Measurements from ENCODE around the gene MAN1B1.

Gene MAN1B1

DNA sequence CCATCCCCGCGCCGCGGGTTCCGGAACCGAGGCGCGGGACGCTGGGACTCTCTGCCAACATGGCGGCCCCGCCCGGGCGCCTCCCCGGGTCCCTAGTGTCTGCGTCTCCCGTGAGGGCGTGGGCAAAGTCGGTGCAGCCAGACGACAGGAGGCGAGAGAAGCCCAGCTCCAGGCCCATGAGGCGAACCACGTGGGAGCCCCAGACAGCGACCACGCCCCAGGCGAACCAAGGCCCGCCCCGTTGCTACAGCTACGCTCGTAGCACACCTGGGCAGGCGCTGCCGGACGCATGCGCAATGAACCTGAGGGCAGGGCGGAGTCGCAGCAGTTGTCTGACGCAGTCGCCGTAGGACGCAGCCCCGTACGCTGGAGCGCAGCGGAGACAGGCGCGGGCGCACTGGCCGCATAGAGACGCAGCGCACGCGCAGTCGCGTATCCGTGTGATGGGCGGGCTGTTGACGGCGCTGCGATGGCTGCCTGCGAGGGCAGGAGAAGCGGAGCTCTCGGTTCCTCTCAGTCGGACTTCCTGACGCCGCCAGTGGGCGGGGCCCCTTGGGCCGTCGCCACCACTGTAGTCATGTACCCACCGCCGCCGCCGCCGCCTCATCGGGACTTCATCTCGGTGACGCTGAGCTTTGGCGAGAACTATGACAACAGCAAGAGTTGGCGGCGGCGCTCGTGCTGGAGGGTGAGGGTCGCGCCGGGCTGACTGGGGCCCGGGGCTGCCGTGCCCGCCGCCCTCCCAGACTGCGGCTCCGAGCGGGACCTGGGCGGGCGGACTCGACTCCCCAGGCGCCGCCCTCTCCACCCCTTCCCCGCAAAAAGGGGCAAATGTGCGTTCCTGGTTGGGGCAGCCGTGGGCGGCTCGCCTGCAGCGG, at the start of gene MAN1B1:
MAN1B1 (plus strand) TSS at position 455 of the 878 bp plus-strand sequence; CDS start at position 470, 15 bp downstream.
- peak; percentile 100 for DNase-seq

DNA sequence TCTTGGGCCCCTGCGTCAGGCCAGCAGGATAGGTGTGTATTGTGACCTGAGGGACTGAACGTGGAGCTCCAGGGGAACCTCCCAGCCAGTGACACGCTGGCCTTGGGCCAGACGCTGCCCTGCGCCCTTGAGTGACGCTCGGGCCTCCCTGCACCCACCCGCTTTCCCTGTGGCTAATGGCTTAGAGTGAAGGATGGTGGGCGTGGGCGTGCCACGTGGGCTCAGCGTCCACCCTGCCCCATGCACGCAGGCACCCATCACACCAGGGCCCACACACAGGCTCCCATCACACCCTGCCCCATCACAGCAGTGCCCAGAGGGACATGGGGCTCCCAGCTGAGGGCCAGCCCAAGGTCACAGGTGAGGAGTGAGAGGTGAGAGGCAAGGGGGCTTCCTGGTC, 49.8 kb upstream of the MAN1B1 start:
- no peak for DNase-seq

DNA sequence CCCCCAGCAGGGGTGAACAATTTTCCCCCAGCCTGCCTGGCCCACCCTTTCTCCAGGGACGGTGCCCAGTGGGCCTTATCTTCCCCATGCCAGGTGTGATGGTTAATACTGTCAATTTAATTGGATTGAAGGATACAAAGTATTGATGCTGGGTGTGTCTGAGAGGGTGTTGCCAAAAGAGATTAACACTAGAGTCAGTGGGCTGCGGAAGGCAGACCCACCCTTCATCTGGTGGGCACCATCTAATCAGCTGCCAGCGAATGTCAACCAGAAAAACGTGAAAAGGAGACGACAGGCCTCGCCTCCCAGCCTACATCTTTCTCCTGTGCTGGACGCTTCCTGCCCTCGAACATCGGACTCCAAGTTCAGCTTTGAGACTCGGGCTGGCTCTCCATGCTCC, 49.3 kb upstream of the MAN1B1 start:
- no peak for DNase-seq

DNA sequence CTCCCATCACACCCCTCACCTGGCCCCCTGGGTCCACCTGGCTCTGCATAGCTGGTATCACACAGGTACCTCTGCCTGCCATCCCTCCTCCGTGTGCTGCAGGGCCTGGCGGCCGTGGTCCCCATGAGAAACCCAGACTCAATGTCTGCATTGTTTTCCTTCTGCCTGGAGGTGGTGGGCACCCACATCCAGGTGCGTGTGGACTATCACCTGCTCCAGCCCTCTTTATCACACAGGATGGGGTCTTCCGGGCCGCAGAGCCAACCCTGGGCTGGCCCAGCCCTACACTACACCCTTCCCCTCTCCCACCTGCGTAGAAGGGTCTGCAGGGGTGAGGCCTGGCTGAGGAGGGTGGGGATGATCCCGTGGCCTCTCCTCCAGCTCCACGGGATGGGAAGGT, 47.9 kb upstream of the MAN1B1 start:
- no peak for DNase-seq

DNA sequence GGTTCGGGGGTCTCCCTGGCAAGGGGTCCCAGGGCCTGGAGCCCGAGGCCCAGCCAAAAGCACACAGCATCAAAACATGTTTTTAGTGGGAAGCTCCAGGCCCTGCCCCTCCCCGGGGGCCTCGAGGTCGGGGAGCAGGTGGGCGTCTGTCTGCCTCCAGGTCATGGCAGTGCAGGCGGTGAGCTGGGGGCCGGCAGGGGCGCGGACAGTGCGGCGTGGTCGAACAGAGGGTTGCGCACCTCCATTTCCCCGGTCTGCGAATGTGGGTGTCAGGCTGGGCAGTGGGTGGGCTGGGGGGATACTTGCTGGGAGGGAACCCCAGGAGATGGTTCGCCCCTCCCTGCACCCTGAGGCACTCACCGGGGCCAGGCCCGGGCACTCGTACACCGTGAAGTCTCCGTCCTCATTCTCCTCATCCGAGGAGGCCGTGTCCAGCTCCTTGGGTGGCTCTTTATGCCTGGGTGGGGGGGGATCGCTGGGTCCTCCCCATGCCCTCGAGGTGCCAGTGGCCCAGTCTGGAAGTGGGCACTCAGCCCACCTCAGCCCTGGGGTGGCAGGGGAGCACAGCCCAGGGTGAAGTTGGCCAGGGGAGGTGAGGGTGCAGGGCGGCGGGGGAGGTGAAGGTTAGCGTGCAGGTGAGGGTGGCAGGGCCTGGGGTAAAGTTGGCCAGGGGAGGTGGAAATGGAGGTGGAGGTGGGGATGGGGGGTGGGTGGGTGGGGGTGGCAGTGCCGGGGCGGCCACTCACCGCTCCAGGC, 47.0 kb upstream of the MAN1B1 start:
- DNase-seq: no peak

DNA sequence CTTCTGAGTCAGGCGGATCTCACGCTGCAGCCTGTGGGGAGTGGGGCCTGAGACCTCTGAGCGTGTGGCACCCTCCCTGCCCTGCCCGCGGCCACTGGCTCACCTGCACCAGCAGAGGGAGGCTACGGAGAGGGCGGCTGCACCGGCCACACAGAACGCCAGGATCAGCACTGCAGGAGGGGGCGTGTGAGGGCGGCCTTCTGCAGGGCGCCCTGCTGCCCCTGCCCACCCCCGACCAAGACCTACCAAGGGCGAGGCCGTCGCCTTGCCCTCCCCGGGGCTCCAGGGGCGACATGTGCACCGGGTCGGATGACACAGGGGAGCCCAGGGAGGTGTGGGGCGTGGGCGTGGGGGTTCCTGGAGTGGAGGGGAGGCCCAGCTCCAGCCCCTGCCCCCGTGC, 46.2 kb upstream of the MAN1B1 start:
- DNase-seq: no peak

DNA sequence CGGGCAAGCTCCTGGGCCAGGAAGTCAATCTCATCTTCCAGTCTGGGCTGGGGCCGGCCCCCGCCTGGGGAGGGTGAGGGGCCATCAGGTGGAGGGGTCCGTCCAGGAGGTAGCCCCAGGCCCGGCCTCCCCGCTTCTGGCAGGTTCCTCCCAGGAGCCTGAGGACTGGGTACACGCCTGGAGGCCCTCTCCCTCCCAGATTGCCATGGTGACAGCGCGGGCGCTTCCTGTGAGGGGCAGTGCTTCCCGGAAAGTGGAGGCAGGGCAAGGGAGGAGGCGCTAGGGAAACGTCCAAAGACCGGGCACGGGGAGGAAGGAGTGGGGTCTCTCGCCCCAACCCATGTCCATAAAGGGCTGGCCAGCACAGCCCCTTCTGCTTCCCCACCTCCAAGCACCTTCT, 45.7 kb upstream of the MAN1B1 start:
- no peak for DNase-seq

DNA sequence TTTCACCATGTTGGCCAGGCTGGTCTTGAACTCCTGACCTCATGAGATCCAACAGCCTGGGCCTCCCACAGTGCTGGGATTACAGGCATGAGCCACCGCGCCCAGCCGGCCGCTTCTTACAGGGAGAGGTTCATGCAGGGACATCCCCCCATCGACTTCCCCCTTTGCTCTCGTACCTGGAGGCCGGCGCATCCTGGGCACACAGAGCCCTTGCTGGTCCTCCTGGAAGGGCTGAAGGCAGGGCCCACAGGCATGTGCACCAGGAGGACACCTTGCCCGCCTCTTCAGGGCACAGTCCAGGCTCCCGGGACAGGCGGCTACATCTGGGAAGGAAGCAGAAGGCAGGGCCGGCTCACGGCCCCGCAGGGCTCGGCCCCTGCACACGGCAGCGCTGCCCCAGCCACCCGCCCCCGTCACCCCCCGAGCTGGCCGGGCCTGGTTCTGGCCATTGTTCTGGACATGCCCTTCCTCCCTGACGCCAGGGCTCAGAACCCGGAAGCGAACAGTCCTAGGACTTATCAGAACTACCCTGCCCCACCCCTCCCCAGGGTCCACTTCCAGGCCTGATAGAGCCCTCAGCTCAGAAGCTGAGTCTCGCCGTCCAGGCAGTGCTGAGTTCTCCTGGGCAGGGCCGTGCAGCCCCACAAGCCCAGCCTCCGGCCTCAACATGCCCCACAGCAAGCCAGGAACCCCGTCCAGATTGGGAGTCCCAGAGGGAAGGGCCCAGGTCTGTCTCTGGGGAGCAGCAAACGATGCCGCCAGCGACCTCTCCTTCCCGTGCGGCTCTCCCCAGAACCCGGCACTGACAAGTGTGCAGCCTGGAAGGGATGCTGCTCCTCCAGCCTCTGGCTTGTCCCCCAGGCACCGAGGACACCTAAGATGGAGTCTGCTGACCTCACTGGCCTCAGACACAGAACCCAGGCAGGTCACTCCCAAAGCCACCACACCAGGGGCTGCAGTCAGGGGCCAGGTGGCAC, 43.7 kb upstream of the MAN1B1 start:
- DNase-seq: no peak

DNA sequence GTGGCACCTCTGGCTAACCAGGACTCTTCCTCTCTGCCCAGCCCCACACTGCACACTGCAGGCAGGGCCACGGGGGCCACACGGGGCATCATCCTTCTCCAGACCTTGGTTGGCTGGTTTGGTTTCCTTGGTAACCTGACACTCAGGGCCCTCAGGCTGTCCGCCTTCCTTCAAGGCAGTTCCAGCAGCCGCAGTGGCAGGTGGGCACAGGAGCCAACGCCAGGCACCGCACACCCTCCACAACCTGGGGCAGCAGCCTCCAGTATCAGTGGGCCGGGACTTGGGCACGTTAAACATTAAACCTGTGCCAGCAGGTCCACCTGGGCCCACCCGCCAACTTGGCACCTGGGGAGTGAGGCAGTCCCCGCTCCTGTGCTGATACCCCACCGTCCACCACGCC, 42.7 kb upstream of the MAN1B1 start:
- no peak for DNase-seq

DNA sequence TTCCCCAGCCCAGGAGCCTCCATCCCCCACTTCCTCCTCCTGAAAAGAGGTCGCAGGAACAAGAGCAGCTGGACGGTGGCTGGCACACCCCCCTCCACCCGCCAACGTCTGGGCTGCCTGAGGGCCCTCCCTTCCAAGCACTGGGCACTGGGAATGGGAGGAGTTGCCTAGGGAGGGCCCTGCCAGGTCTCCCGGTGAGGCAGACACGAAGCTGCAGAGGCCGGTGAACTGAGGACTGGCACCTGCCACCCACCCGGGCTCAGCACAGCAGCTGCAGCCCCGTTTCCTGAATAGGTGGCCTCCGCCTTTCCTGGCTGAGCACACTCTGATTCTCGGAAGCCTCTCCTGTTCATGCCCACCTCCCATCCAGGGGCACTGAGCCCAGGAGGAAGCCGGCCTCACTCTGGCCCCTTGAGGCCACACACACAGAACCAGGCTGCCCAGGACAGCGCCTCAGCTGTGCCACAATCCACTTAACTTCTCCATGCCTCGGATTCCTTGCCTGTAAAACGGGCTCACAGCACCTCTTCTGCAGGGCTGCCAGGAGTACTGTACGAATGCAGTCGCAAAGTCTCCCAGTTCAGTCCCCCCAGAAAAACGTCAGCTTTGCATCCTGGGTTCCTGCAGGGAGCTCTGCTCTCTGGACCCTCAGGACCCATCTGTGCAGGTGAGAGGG, 42.1 kb upstream of the MAN1B1 start:
- DNase-seq: no peak

DNA sequence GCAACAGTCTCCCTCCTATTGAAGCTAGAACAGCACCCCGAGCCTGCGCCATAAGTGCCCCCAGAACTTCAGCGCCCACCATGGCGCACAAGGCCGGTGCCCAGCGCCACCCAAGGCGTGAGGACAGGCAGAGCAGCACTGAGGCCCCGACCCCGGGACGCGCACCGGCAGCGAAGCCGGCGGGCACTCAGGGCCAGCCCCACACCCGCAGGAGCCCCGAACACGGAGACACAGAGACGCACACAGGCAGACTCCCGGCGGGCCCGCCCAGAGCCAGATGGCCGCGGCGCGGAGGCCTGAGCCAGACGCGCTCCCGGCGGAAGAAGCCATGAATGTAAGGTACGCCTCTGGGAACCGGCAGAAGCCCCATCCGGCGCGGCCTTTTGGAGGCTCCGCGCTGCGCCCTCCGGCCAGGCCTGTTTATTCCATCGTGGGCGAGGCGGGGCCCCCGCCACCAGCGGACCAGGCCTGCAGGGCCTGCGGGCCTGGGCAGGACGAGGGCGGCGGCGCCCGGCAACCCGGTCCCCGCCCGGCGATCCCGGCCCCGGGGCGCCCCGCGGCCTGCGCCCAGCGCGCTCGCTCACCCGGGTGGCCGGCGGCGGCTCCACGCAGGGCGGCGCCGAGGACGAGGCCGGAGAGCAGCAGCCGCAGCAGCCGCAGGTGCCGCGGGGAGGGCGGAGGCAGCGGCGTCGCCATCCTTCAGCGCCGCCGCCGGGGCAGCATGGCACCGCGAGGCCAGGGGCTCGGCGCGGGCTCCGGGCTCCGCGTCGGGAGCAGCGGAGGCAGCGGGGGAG, 41.3 kb upstream of the MAN1B1 start:
- DNase-seq: no peak

DNA sequence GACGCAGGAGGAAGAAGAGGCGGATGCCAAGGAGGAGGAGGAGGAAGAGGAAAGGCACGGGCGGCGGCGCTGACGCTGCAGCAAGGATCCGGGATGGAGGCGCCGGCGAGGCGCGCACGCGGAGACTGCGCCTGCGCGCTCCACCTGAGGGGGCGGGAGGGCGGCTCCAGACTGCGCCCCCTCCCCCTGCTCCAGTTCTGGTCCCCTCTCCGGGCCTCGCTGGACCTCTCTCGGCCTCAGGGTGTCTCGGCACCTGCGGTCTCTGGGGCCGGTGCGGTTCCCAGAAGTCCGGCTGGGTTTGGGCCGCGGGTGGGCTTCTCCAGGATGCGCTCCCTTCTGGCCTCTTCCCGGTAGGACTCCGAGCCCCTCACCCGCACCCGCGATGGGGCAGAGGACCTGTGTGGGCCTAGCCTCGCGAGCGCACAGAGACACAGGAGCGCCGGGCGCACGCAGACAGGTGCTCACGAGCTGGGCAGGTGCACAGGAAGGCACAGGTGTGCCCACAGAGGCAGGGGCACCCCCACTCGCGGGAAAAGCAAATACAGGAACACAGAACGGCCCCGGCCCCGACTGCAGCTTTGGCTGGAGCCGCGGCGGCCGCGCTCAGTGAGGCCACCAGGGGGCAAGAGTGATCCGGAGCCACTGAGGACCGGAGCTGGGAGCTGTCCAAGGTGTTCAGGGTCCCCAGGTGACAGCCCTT, 40.5 kb upstream of the MAN1B1 start, which contains the start of gene NPDC1:
NPDC1 (minus strand) TSS at position 90 of the 700 bp plus-strand sequence. CDS start 188 bp downstream, outside the sequence.
- peak; percentile 93 for DNase-seq

DNA sequence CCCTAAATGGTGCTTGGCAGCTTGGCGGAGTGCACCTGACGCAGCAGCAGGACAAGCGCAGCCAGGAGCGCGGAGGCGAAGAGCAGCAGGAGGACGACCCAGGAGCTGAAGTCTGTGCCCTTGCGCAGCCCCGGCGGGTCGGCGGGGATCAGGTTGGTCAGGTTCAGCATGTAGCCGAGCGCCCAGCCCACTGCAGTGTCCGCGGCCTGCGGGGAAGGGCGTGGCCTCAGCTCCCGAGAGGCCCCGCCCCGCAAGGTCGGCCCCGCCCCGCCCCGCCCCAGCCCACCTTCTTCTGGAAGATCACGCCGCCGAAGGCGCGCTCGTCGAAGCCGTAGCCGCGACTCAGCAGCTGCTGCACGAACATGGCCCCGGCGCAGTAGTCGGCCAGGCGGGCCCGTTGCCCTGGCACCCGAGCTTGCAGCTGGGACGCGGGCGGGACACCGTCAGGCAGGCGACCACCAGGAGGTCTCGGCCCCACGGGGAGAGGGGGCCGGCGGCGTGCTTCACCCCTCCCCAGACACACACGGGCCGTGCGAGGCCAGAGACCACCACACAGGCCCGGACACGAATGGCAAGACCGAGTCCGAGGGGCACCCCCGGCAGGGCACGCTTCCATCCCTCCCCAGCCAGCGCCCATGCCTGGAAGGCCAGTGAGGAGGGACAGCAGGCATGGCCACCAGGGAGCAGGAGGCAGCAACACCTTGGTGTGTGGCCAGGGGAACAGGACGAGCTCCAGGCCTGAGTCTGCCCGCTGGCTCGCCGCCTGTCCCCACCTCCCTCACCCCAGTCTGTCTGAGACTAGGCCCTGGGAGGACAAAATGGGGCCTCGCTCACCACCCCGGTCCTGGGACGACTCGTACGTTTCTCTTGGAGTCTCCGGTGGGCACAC, 37.9 kb upstream of the MAN1B1 start:
- no peak for DNase-seq

DNA sequence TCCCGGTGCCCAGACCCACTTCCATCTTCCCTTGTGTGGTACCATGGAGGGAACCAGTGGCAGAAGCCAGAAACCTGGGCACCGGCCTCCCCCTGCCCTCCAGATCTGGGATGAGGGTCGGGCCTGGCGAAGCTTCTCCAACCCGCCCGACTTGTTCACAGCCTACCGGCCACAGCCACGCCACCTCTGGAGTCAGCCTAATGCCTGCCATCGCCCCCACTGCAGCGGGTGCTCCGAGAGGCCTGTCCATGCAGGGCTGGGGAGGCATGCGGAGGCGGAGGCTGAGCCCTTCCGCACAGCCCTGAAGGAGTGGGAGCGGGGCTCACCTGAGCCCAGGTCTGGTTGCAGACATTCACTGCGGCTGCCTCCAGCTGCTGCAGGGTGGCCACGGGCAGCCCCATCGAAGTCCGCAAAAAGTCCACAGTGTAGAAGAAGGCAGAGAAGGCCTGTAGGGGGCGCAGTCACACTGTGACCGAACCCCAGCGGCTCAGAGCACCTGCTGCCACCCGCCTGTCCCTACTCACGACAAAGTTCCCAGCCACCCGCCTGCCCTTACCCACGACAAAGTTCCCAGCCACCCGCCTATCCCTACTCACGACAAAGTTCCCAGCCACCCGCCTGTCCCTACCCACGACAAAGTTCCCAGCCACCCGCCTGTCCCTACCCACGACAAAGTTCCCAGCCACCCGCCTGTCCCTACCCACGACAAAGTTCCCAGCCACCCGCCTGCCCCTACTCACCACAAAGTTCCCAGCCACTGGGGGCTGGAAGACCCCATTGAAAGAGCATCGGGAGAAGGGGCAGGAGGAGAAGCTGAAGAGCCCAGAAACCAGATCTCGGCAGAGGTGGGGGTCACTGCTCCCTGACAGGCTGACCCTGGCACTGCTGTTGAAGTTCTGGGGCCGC, 37.0 kb upstream of the MAN1B1 start:
- peak; percentile 85 for DNase-seq

DNA sequence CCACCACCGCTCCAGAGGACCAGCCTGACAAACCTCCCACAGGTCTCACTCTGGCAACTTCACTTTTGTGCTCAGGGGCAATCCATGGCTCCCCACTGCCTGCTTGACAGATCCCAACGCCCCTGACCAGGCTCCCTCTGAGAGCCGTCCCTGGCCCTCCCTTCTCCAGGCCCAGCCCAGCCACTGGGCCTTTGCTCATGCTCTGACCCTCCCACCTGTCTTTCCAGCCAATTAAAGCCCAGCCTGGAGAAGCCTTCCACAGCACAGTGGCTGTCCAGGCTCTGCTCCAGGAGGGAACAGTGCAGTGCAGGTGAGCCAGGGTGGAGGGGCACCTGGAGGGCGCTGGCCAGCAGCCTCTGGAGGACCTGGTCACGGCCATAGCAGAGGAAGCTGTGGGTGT, 36.2 kb upstream of the MAN1B1 start:
- no peak for DNase-seq

DNA sequence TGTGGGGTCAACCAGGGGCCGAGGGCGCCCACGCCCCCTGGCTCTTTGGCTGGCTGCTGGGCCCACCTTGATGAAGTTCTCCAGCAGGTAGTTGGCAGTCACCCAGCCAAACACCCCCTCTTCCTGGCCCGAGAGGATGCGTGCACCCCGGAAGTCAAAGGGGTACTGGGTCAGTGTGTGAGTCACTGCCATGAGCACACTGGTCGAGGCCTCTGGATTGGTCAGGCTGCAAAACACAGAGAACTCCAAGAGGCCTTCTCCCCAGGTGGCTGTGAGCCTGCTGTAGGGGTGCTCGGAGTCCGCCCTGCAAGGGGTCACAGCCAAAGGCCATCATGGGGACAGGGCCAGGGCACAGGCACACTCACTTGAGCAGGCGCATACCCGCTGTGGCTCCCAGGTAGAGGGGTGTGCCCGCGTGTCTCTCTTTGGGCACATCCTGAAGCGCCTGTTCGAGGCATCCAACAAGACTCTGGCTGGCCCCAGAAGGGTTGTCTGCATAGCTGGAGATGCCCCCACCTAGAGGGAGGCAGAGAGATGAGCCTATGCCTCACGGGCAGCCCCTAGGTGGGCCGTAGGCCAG, 35.5 kb upstream of the MAN1B1 start:
- no peak for DNase-seq

DNA sequence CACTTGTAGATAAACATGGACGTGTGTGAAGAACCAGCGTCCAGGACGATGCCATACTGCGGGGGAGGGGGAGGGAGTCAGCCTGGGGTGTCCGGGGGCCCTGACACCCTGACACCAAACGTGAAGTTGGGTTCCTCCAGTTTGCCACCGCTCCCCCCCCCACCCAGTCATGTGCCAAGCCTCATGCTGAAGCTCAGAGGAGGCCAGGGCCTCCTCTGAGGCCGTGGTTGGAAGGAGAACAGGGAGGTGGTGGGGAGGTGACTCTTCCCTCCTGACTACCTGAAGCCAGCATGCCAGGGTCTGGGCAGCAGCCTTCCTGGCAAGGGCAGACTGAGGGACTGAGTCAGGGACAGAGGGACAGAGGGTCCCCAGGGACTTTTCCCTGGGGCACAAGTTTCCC, 34.5 kb upstream of the MAN1B1 start:
- no peak for DNase-seq
